ENCODE measurements around the gene NBPF19.
"Not testable (repeated sequence)": the region's sequence is repeated elsewhere in the genome, so short reads cannot be mapped to it uniquely, and the experiment has no call there.

DNA sequence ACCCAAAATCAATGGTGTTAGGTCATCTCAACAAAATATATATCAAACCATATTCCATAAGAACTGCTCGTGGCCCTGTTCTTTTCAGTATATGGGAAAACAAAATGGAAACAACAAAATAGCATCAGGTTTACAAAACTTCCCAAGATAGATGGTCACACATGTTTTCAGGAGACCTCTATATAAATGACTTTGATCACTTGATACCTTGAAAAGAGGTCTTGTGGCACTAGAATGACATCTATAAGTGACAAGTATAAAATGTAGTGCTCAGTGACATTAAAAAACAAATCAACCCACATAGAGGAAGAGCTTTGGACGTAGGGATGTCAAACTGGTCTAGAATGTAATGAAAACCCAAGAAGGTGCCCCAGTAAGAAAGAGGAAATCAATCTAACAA is at the start of gene NBPF19:
- TF ChIP-seq POLR2A, CTCF (IDR thresholded peaks at IDR 0.05): not testable (repeated sequence)
